K562 (cell line): Measurements from ENCODE around the gene BICC1. TPM values are rescaled to one million over a fixed set of nuclear protein-coding genes. Genes with fewer than 3 reads are reported as not detected.

ENCODE experiments used
- ATAC-seq: fragments of 200-7000 bp; cut with Tn5 transposase; 3 replicates; pipeline ENCODE4 v1.9.1; 2020; ENCODE audit warnings: moderate library complexity
- BruUV-seq: library from RNA; stranded (reverse); fragments of 400-500 nt; replicated peaks from 2 replicates; lab custom pipeline; 2021; lab: Mats Ljungman, UMichigan
- CTCF ChIA-PET: fragments of 300-600 bp; formaldehyde crosslinking; extraction: SDS; loops from one replicate; lab custom pipeline; 2021; ENCODE audit warnings: low intra/inter-chr PET ratio; lab: Yijun Ruan, JAX
- POLR2A ChIA-PET: fragments of 300-600, 350-650 bp; sonication (Branson Sonifier 250); formaldehyde crosslinking; extraction: SDS; loops from one replicate; lab custom pipeline; 2021; ENCODE audit warnings: antibody characterized with exemption, inconsistent platforms; lab: Yijun Ruan, JAX
- DNase-seq, 4 experiments: peaks; one replicate each; pipeline versions ENCODE4 v3.0.0 to v3.0.0-alpha.2; 2011 to 2018; ENCODE audit warnings: low spot score in 3 of 4, mixed read lengths in 3 of 4; ENCODE audit errors: extremely low read depth in 1 of 4
- FAIRE-seq: peaks from 2 replicates; lab custom pipeline; 2011; peaks lifted over from hg19 to GRCh38; lab: Jason Lieb, UNC
- H2AFZ ChIP-seq: 2 replicates; pipeline ENCODE4 v1.6.0; 2011; ENCODE audit warnings: low read depth, low read length, control low read depth, inconsistent platforms
- H3K27ac ChIP-seq: fragments of 200-600 bp; 3 replicates; pipeline ENCODE4 v1.8.0; 2011; ENCODE audit warnings: low read depth, mild to moderate bottlenecking, control low read depth, inconsistent platforms, low read length, moderate library complexity, mixed read lengths; ENCODE audit errors: extremely low read depth
- H3K27me3 ChIP-seq, 2 experiments: fragments of 300-600 bp in 1 of 2; 2 replicates in 1 of 2; 3 replicates in 1 of 2; pipeline versions ENCODE4 v1.6.0 to v1.8.0; 2011; ENCODE audit warnings: inconsistent platforms in 2 of 2, low read length in 2 of 2, mild to moderate bottlenecking in 1 of 2, mixed read lengths in 1 of 2, moderate library complexity in 1 of 2; ENCODE audit not compliant: control insufficient read depth in 2 of 2, insufficient read depth in 2 of 2
- H3K36me3 ChIP-seq: fragments of 300-600 bp; 3 replicates; pipeline ENCODE4 v1.8.0; 2011; ENCODE audit warnings: mild to moderate bottlenecking, low read length, inconsistent platforms; ENCODE audit not compliant: control insufficient read depth, insufficient read depth
- H3K4me1 ChIP-seq, 2 experiments: fragments of 200-600 bp in 1 of 2; replicated peaks in 1 of 2; 2 replicates in 1 of 2; 3 replicates in 1 of 2; pipeline versions ENCODE4 v1.5.1 to v1.8.0; 2011; ENCODE audit warnings: inconsistent platforms in 2 of 2, low read length in 2 of 2, mild to moderate bottlenecking in 1 of 2, mixed read lengths in 1 of 2, moderate library complexity in 1 of 2; ENCODE audit not compliant: control insufficient read depth in 2 of 2, insufficient read depth in 2 of 2
- H3K4me2 ChIP-seq: 2 replicates; pipeline ENCODE4 v1.6.1; 2011; ENCODE audit warnings: low read length, control low read depth, inconsistent platforms, mixed read lengths; ENCODE audit not compliant: insufficient read depth
- H3K4me3 ChIP-seq: fragments of 200-600 bp; sonication (generic), shearing (Covaris generic); 2 replicates; pipeline ENCODE4 v1.5.1; 2016; ENCODE audit warnings: control low read depth, inconsistent platforms
- H3K79me2 ChIP-seq: fragments of 200-600 bp; 3 replicates; pipeline ENCODE4 v1.8.0; 2011; ENCODE audit warnings: low read length, inconsistent platforms; ENCODE audit not compliant: control insufficient read depth, insufficient read depth
- H3K9ac ChIP-seq, 2 experiments: 2 replicates each; pipeline versions ENCODE4 v1.6.0 to v1.6.1; 2011; ENCODE audit warnings: low read depth in 2 of 2, low read length in 2 of 2, control low read depth in 1 of 2, inconsistent platforms in 1 of 2, mild to moderate bottlenecking in 1 of 2, mixed read lengths in 1 of 2; ENCODE audit not compliant: insufficient read depth in 1 of 2
- H3K9me1 ChIP-seq: one replicate; pipeline ENCODE4 v1.6.0; 2011; ENCODE audit warnings: inconsistent platforms, mild to moderate bottlenecking, low read length, moderate library complexity; ENCODE audit not compliant: control insufficient read depth, insufficient read depth
- H3K9me3 ChIP-seq: replicated peaks from 2 replicates; pipeline ENCODE4 v1.5.1; 2011; ENCODE audit warnings: low read depth, low read length, inconsistent platforms; ENCODE audit not compliant: control insufficient read depth, insufficient read depth
- H4K20me1 ChIP-seq: replicated peaks from 2 replicates; pipeline ENCODE4 v1.6.1; 2011; ENCODE audit warnings: low read length, inconsistent platforms, mixed read lengths; ENCODE audit not compliant: control insufficient read depth, insufficient read depth
- ARNT ChIP-seq, 2 experiments: fragments of 450-650 bp; IDR thresholded peaks; 2 replicates each; pipeline ENCODE4 v1.6.1; 2016; ENCODE audit warnings: mild to moderate bottlenecking in 1 of 2
- EP400 ChIP-seq: fragments of 450-650 bp; IDR thresholded peaks from 2 replicates; pipeline ENCODE4 v1.6.1; 2017; ENCODE audit warnings: antibody characterized with exemption, mild to moderate bottlenecking, moderate library complexity
- GATA2 ChIP-seq: sonication (generic); formaldehyde crosslinking; IDR thresholded peaks from 2 replicates; pipeline ENCODE4 v1.4.0; 2020; ENCODE audit warnings: mild to moderate bottlenecking, missing genetic modification reagents
- HDAC6 ChIP-seq: IDR thresholded peaks from 2 replicates; pipeline ENCODE4 v1.6.1; 2012; ENCODE audit warnings: low read depth, mild to moderate bottlenecking, control low read depth, inconsistent platforms, low read length, moderate library complexity
- HNRNPK ChIP-seq: fragments of 200-400 bp; formaldehyde crosslinking; IDR thresholded peaks from one replicate; pipeline ENCODE4 v1.6.1; 2018; ENCODE audit warnings: mild to moderate bottlenecking, low read depth, low read length; ENCODE audit not compliant: poor library complexity, severe bottlenecking
- NBN ChIP-seq: fragments of 450-650 bp; IDR thresholded peaks from 2 replicates; pipeline ENCODE4 v1.6.1; 2016; ENCODE audit warnings: low read depth, mild to moderate bottlenecking
- PHB2 ChIP-seq: fragments of 450-650 bp; IDR thresholded peaks from 2 replicates; pipeline ENCODE4 v1.6.1; 2017; ENCODE audit warnings: low read depth
- RERE ChIP-seq: sonication (generic); formaldehyde crosslinking; IDR thresholded peaks from 2 replicates; pipeline ENCODE4 v1.8.0; 2023; ENCODE audit warnings: missing genetic modification reagents, mild to moderate bottlenecking, borderline replicate concordance
- SAP30 ChIP-seq: fragments of 200-600 bp; sonication (generic); IDR thresholded peaks from 2 replicates; pipeline ENCODE4 v1.6.1; 2012; ENCODE audit warnings: borderline replicate concordance, low read depth, mild to moderate bottlenecking, moderate library complexity, low read length, control low read depth, inconsistent platforms; ENCODE audit not compliant: insufficient read depth, poor library complexity, severe bottlenecking
- SMAD4 ChIP-seq: fragments of 250-450 bp; sonication (Bioruptor Pico); conservative IDR thresholded peaks from 2 replicates; pipeline ENCODE4 v1.8.0; 2021; ENCODE audit warnings: inconsistent platforms, mild to moderate bottlenecking, moderate library complexity
- TAF15 ChIP-seq: fragments of 200-400 bp; formaldehyde crosslinking; IDR thresholded peaks from 2 replicates; pipeline ENCODE4 v1.6.1; 2017; ENCODE audit warnings: mild to moderate bottlenecking, low read depth, low read length, moderate library complexity
- ZNF707 ChIP-seq: fragments of 250-450 bp; sonication (Bioruptor Pico); conservative IDR thresholded peaks from 2 replicates; pipeline ENCODE4 v1.8.0; 2022; ENCODE audit warnings: inconsistent platforms, mild to moderate bottlenecking, moderate library complexity
- WGBS: fragments of 100-300 bp; shearing (Covaris generic); methylation state at CpG from one replicate; pipeline ENCODE4 v1.1.6; 2016; ENCODE audit warnings: low coverage, mixed read lengths; ENCODE audit not compliant: insufficient coverage; ENCODE audit errors: missing lambda C conversion rate; 5-methylcytosine and 5-hydroxymethylcytosine counted together
- in situ Hi-C: fragments of 300-500 bp; cut with MboI; formaldehyde crosslinking; loops from 4 replicates; pipeline ENCODE4 v1.15.0; 2018; ENCODE audit warnings: inconsistent platforms, mixed read lengths
- intact Hi-C: fragments of 100-400 bp; cut with micrococcal nuclease; formaldehyde crosslinking; loops from 2 replicates; pipeline ENCODE4 v1.14.2; 2022
- polyA plus RNA-seq, 8 experiments: library from polyadenylated mRNA; depleted of rRNA in 4 of 8; stranded (reverse) in 5 of 8; unstranded in 3 of 8; fragments of >200 nt; fragmentation: Nextera tagmentation in 2 of 8; fragmentation: Illumina TruSeq in 1 of 8; extraction: Ambion mirVana in 2 of 8; extraction: Trizol in 1 of 8; gene quantifications; 2 replicates each; pipeline versions ENCODE4 v1.2.1 to v1.2.3, GENCODE V29; 2011 to 2014; ENCODE audit warnings: inconsistent platforms in 1 of 8, missing spikeins in 1 of 8
- total RNA-seq, 7 experiments: library from RNA; depleted of rRNA in 6 of 7; stranded (reverse); fragments of >200 nt in 6 of 7; fragmentation: Illumina TruSeq in 2 of 7; extraction: Trizol in 2 of 7; gene quantifications; 2 replicates each; pipeline versions ENCODE4 v1.2.1 to v1.2.3, GENCODE V29; 2011 to 2021; ENCODE audit warnings: low replicate concordance in 1 of 7
- TF ChIP-seq, protein P1 (sequence below): sonication (generic); formaldehyde crosslinking; IDR thresholded peaks from 2 replicates; pipeline ENCODE4 v1.8.1; 2023; ENCODE audit warnings: mild to moderate bottlenecking, missing genetic modification reagents
- TF ChIP-seq, protein P2 (sequence below): sonication (generic); formaldehyde crosslinking; IDR thresholded peaks from 2 replicates; pipeline ENCODE4 v1.8.0; 2022; ENCODE audit warnings: missing genetic modification reagents, mild to moderate bottlenecking, borderline replicate concordance

The BICC1 gene
- total and polyA plus RNA-seq, 9 of the 15 experiments (the other 6 are each of a cell fraction or from before 2014, with no cell fraction given), result not detected

GRCh38 chr10:58747687-58748086, 235.0 kb downstream of the BICC1 start:
- FAIRE-seq, result no peak
- in situ Hi-C loops (no loop called here), intact Hi-C loops (no loop called here)
- Histone ChIP-seq H3K9me1 (no peaks in the 10 kb centered on the region), H3K9ac (no peak overlapping the region), H3K4me3 (no peak overlapping the region), H3K9me3 (no peaks in the 10 kb centered on the region), H3K79me2 (no peaks in the 10 kb centered on the region), H4K20me1 (no peaks in the 10 kb centered on the region), H3K4me1 (no peaks in the 10 kb centered on the region), H2AFZ (no peak overlapping the region), H3K27ac (no peak overlapping the region), H3K4me2 (no peak overlapping the region)
- CTCF ChIA-PET, result no interaction called here
- 2% methylated on average over 2 of the region's 2 CpGs for WGBS
- no peak for ATAC-seq
- POLR2A ChIA-PET, result no interaction called here
- DNase-seq, result no peak
- BruUV-seq, result no TSS peak
- TF ChIP-seq ARNT (IDR thresholded peaks at IDR 0.05), result no peak
- TF ChIP-seq, protein P1, sequence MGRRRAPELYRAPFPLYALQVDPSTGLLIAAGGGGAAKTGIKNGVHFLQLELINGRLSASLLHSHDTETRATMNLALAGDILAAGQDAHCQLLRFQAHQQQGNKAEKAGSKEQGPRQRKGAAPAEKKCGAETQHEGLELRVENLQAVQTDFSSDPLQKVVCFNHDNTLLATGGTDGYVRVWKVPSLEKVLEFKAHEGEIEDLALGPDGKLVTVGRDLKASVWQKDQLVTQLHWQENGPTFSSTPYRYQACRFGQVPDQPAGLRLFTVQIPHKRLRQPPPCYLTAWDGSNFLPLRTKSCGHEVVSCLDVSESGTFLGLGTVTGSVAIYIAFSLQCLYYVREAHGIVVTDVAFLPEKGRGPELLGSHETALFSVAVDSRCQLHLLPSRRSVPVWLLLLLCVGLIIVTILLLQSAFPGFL, result no peak
- no peak for TF ChIP-seq ZNF707 (CRISPR knock-in tag)
- TF ChIP-seq SAP30, result no peak
- TF ChIP-seq NBN, result no peak
- TF ChIP-seq EP400, result no peak
- TF ChIP-seq, protein P2, sequence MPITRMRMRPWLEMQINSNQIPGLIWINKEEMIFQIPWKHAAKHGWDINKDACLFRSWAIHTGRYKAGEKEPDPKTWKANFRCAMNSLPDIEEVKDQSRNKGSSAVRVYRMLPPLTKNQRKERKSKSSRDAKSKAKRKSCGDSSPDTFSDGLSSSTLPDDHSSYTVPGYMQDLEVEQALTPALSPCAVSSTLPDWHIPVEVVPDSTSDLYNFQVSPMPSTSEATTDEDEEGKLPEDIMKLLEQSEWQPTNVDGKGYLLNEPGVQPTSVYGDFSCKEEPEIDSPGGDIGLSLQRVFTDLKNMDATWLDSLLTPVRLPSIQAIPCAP (CRISPR knock-in tag), result no peak
- no peak for TF ChIP-seq SMAD4
- TF ChIP-seq HNRNPK, result no peak
- no peak for TF ChIP-seq HDAC6
- TF ChIP-seq GATA2 (CRISPR knock-in tag), result no peak
- no peak for TF ChIP-seq RERE
- no peak for TF ChIP-seq TAF15
- no peak for TF ChIP-seq PHB2
- TF ChIP-seq, all 486 proteins: peak for 0
- H3K36me3 ChIP-seq, result no peaks in the 10 kb centered on the region
- H3K27me3 ChIP-seq, result no peaks in the 10 kb centered on the region
